ENCODE results near the gene GPR22. TPM values are rescaled to one million over a fixed set of nuclear protein-coding genes. Genes with fewer than 3 reads are reported as not detected.

The GPR22 gene
- total and polyA plus RNA-seq, 9 donors, result not detected

GRCh38 chr7:107453388-107453787, 16.5 kb upstream of the GPR22 start:
- H3K9me3 ChIP-seq, result no peaks in the 10 kb centered on the region

GRCh38 chr7:107461938-107462533, 7.8 kb upstream of the GPR22 start:
- intact Hi-C loops (cut with DNase I), result loop anchor here in 3 of 4 donors (2.0 to 10.0 kb wide), 5 partner anchors 263 to 683 kb away; no protein-coding TSS in a partner anchor
- no peak overlapping the region for H3K27ac ChIP-seq
- H3K4me3 ChIP-seq, result no peak overlapping the region
- TF ChIP-seq, protein P1, sequence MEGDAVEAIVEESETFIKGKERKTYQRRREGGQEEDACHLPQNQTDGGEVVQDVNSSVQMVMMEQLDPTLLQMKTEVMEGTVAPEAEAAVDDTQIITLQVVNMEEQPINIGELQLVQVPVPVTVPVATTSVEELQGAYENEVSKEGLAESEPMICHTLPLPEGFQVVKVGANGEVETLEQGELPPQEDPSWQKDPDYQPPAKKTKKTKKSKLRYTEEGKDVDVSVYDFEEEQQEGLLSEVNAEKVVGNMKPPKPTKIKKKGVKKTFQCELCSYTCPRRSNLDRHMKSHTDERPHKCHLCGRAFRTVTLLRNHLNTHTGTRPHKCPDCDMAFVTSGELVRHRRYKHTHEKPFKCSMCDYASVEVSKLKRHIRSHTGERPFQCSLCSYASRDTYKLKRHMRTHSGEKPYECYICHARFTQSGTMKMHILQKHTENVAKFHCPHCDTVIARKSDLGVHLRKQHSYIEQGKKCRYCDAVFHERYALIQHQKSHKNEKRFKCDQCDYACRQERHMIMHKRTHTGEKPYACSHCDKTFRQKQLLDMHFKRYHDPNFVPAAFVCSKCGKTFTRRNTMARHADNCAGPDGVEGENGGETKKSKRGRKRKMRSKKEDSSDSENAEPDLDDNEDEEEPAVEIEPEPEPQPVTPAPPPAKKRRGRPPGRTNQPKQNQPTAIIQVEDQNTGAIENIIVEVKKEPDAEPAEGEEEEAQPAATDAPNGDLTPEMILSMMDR (IDR thresholded peaks at IDR 0.05), result no peak
- TF ChIP-seq EP300 (IDR thresholded peaks at IDR 0.05), result no peak
- no peak for TF ChIP-seq POLR2A (IDR thresholded peaks at IDR 0.05)
- WGBS, 3 donors, result 85 to 90% (median 90%) methylated on average over 2 of the region's 2 CpGs
- no peak for DNase-seq
- H3K36me3 ChIP-seq, result no peaks in the 10 kb centered on the region
- no peaks in the 10 kb centered on the region for H3K27me3 ChIP-seq
- H3K4me1 ChIP-seq (ENCODE audit: insufficient read depth), result no peaks in the 10 kb centered on the region
- H3K9me3 ChIP-seq, result no peaks in the 10 kb centered on the region

More at GRCh38 chr7:107453388-107453787, 16.5 kb upstream of the GPR22 start:
- H3K4me3 ChIP-seq, result no peak overlapping the region
- DNase-seq, result no peak
- intact Hi-C loops (cut with DNase I), result no loop called here
- TF ChIP-seq POLR2A (IDR thresholded peaks at IDR 0.05), result no peak
- TF ChIP-seq EP300 (IDR thresholded peaks at IDR 0.05), result no peak
- TF ChIP-seq, protein P1 (IDR thresholded peaks at IDR 0.05), result no peak
- no peak overlapping the region for H3K27ac ChIP-seq
- H3K36me3 ChIP-seq, result no peaks in the 10 kb centered on the region
- H3K4me1 ChIP-seq (ENCODE audit: insufficient read depth), result no peaks in the 10 kb centered on the region
- no peaks in the 10 kb centered on the region for H3K27me3 ChIP-seq
- 94 to 98% (median 95%) methylated on average over 1 of the region's 1 CpG for WGBS, 3 donors

- Histone ChIP-seq H3K4me3 (no peak overlapping the region), H3K27me3 (no peaks in the 10 kb centered on the region), H3K36me3 (no peaks in the 10 kb centered on the region), H3K27ac (no peak overlapping the region), H3K9me3 (no peaks in the 10 kb centered on the region), H3K4me1 (ENCODE audit: insufficient read depth) (no peaks in the 10 kb centered on the region)
- WGBS, 3 donors, result 75 to 78% (median 77%) methylated on average over 6 of the region's 6 CpGs
- intact Hi-C loops (cut with DNase I), result loop anchor here in 3 of 4 donors (2.0 to 10.0 kb wide), 5 partner anchors 261 to 681 kb away; no protein-coding TSS in a partner anchor
- TF ChIP-seq POLR2A (IDR thresholded peaks at IDR 0.05), result no peak
- TF ChIP-seq, protein P1 (IDR thresholded peaks at IDR 0.05), result peak; percentile 28 to 79 (median 70)
- peak; percentile 50 to 75 (median 64) for DNase-seq
These were observed 6.4 kb upstream of the GPR22 start for GRCh38 chr7:107463139-107464078.

- Histone ChIP-seq H3K9me3 (no peaks in the 10 kb centered on the region), H3K4me3 (no peak overlapping the region), H3K27me3 (no peaks in the 10 kb centered on the region), H3K36me3 (no peaks in the 10 kb centered on the region), H3K4me1 (ENCODE audit: insufficient read depth) (no peaks in the 10 kb centered on the region), H3K27ac (no peak overlapping the region)
- DNase-seq, result no peak
- TF ChIP-seq POLR2A (IDR thresholded peaks at IDR 0.05) (no peak), EP300 (IDR thresholded peaks at IDR 0.05) (no peak)
- TF ChIP-seq, protein P1 (IDR thresholded peaks at IDR 0.05), result no peak
- WGBS, 3 donors, result 85 to 91% (median 88%) methylated on average over 3 of the region's 3 CpGs
- intact Hi-C loops (cut with DNase I), result loop anchor here in 2 of 4 donors (5.0 to 10.0 kb wide), 3 partner anchors 263 to 680 kb away; no protein-coding TSS in a partner anchor
These were observed 5.1 kb upstream of the GPR22 start for GRCh38 chr7:107464666-107465226.
